DOHH2 (cell line): ENCODE results near the gene SLC17A6.

Source experiments
- H3F3A ChIP-seq: fragments of 200-600 bp; sonication (generic), shearing (Covaris generic); 2 replicates; pipeline ENCODE4 v1.6.0; 2016; ENCODE audit warnings: antibody characterized with exemption, mild to moderate bottlenecking; ENCODE audit not compliant: control insufficient read depth, insufficient read depth
- H3K27ac ChIP-seq: fragments of 200-600 bp; sonication (generic); 2 replicates; pipeline ENCODE4 v1.5.1; 2014; ENCODE audit warnings: low read depth, mild to moderate bottlenecking, low read length, moderate library complexity
- H3K27me3 ChIP-seq: fragments of 200-600 bp; sonication (generic); 2 replicates; pipeline ENCODE4 v1.6.1; 2014; ENCODE audit warnings: mild to moderate bottlenecking, low read length, mixed read lengths; ENCODE audit not compliant: control insufficient read depth
- H3K36me3 ChIP-seq: fragments of 200-600 bp; sonication (generic); 2 replicates; pipeline ENCODE4 v1.6.1; 2014; ENCODE audit warnings: mild to moderate bottlenecking, low read length, moderate library complexity, mixed read lengths; ENCODE audit not compliant: control insufficient read depth
- H3K4me1 ChIP-seq: fragments of 200-600 bp; sonication (generic); 2 replicates; pipeline ENCODE4 v1.6.1; 2014; ENCODE audit warnings: mild to moderate bottlenecking, low read length, mixed read lengths; ENCODE audit not compliant: control insufficient read depth
- H3K4me2 ChIP-seq: fragments of 200-600 bp; sonication (generic); 2 replicates; pipeline ENCODE4 v1.6.0; 2014; ENCODE audit warnings: mild to moderate bottlenecking, low read length, moderate library complexity
- H3K4me3 ChIP-seq: fragments of 200-600 bp; sonication (generic); 2 replicates; pipeline ENCODE4 v1.5.1; 2014; ENCODE audit warnings: mild to moderate bottlenecking, low read length, mixed read lengths
- H3K79me2 ChIP-seq: fragments of 200-600 bp; sonication (generic); 2 replicates; pipeline ENCODE4 v1.6.1; 2014; ENCODE audit warnings: mild to moderate bottlenecking, low read length, mixed read lengths; ENCODE audit not compliant: control insufficient read depth
- H3K9me2 ChIP-seq: fragments of 200-600 bp; sonication (generic); replicated peaks from 2 replicates; pipeline ENCODE4 v1.6.1; 2014; ENCODE audit warnings: mild to moderate bottlenecking, low read length, mixed read lengths; ENCODE audit not compliant: control insufficient read depth
- H3K9me3 ChIP-seq: fragments of 200-600 bp; sonication (generic); 2 replicates; pipeline ENCODE4 v1.6.1; 2014; ENCODE audit warnings: antibody characterized with exemption, low read length, mixed read lengths; ENCODE audit not compliant: control insufficient read depth, insufficient read depth
- H4K20me1 ChIP-seq: fragments of 200-600 bp; sonication (generic); 2 replicates; pipeline ENCODE4 v1.6.0; 2014; ENCODE audit warnings: low read depth, mild to moderate bottlenecking, antibody characterized with exemption, low read length, moderate library complexity; ENCODE audit not compliant: control insufficient read depth, insufficient read depth
- EZH2phosphoT487 ChIP-seq: fragments of 200-600 bp; sonication (generic); IDR thresholded peaks from 2 replicates; pipeline ENCODE4 v1.6.1; 2017; ENCODE audit warnings: borderline replicate concordance, mild to moderate bottlenecking, antibody characterized with exemption, low read length, moderate library complexity, mixed read lengths
- TF ChIP-seq, protein P1 (sequence below): fragments of 200-600 bp; sonication (generic); IDR thresholded peaks from one replicate; pipeline ENCODE4 v1.5.1; 2014; ENCODE audit warnings: antibody characterized with exemption, mild to moderate bottlenecking, low read depth, low read length; ENCODE audit not compliant: poor library complexity, severe bottlenecking

The SLC17A6 gene

DNA sequence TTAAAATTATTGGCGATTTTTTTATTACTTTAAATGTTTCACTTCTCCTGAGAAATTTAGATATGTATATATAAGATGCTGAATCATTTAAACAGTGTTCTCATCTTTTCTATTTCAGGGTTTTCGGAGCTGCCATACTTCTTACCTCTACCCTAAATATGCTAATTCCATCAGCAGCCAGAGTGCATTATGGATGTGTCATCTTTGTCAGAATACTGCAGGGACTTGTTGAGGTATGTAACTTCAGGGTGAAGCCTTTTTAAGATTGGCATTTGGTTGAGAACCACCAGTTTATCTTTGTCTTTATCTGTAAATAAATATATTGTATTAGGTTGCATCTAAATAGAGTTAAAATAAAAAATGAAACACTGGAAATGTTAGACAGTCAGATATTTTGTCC lies 21.1 kb downstream of the SLC17A6 start:
- H3K27ac ChIP-seq, result no peak overlapping the region
- H4K20me1 ChIP-seq, result no peaks in the 10 kb centered on the region
- H3K79me2 ChIP-seq, result no peaks in the 10 kb centered on the region
- H3K36me3 ChIP-seq, result no peaks in the 10 kb centered on the region
- no peaks in the 10 kb centered on the region for H3K9me3 ChIP-seq
- no peaks in the 10 kb centered on the region for H3K9me2 ChIP-seq
- H3K4me3 ChIP-seq, result no peak overlapping the region
- H3F3A ChIP-seq, result no peaks in the 10 kb centered on the region
- no peaks in the 10 kb centered on the region for H3K27me3 ChIP-seq
- TF ChIP-seq EZH2phosphoT487, result no peak
- TF ChIP-seq, protein P1, sequence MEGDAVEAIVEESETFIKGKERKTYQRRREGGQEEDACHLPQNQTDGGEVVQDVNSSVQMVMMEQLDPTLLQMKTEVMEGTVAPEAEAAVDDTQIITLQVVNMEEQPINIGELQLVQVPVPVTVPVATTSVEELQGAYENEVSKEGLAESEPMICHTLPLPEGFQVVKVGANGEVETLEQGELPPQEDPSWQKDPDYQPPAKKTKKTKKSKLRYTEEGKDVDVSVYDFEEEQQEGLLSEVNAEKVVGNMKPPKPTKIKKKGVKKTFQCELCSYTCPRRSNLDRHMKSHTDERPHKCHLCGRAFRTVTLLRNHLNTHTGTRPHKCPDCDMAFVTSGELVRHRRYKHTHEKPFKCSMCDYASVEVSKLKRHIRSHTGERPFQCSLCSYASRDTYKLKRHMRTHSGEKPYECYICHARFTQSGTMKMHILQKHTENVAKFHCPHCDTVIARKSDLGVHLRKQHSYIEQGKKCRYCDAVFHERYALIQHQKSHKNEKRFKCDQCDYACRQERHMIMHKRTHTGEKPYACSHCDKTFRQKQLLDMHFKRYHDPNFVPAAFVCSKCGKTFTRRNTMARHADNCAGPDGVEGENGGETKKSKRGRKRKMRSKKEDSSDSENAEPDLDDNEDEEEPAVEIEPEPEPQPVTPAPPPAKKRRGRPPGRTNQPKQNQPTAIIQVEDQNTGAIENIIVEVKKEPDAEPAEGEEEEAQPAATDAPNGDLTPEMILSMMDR, result no peak
- H3K4me2 ChIP-seq, result no peak overlapping the region
- H3K4me1 ChIP-seq, result no peaks in the 10 kb centered on the region

DNA sequence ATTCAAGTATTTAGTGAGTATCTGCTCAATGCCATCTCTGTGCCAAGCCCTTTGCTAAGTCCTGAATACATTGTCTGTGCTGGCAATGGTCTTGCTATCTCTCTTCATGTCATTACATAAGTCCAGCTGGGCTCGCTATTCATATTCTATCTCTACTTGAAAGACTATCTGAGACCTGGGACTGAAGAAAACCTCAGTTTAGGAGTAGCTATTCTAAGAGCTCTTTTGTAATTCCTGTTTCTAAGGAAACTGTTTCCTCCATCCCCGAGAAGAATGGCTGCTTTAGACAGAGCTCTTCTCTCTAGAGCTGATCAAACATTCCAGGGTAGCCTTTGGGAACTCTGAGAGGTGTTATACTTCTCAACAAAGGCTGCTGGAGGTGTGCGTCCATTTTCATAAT lies 33.0 kb downstream of the SLC17A6 start:
- Histone ChIP-seq H3K79me2 (no peaks in the 10 kb centered on the region), H3K27me3 (no peaks in the 10 kb centered on the region), H3K9me2 (no peaks in the 10 kb centered on the region), H3K4me2 (no peak overlapping the region), H4K20me1 (no peaks in the 10 kb centered on the region), H3F3A (no peaks in the 10 kb centered on the region), H3K9me3 (no peaks in the 10 kb centered on the region), H3K4me3 (no peak overlapping the region), H3K36me3 (no peaks in the 10 kb centered on the region), H3K27ac (no peak overlapping the region), H3K4me1 (no peaks in the 10 kb centered on the region)
- TF ChIP-seq EZH2phosphoT487, result no peak
- TF ChIP-seq, protein P1, result no peak

DNA sequence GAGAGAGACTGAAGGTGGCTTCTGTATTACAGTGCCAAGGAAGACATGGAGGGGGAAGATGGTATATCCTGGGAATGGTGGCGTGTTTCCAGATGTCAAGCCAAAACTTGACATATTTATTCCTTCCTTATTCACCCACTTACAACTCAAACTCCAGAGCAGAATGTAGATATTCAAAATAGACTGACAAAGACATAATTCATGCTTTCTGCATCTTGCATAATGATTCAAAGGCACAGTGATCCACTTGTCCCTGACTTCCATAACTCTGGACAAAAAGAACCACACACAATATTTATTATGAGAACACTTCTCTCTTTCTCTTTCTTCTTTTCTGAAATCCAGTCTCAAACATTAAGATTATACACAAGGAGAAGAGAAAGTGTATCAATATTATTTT lies 48.9 kb downstream of the SLC17A6 start:
- Histone ChIP-seq H3K36me3 (no peaks in the 10 kb centered on the region), H3K9me3 (no peaks in the 10 kb centered on the region), H3F3A (no peaks in the 10 kb centered on the region), H3K9me2 (no peaks in the 10 kb centered on the region), H3K27ac (no peak overlapping the region), H3K4me2 (no peak overlapping the region), H3K4me1 (no peaks in the 10 kb centered on the region), H3K27me3 (no peaks in the 10 kb centered on the region), H3K4me3 (no peak overlapping the region), H3K79me2 (no peaks in the 10 kb centered on the region), H4K20me1 (no peaks in the 10 kb centered on the region)
- no peak for TF ChIP-seq EZH2phosphoT487
- TF ChIP-seq, protein P1, result no peak
